ENCODE results near the gene NKD1.

The NKD1 gene

GRCh38 chr16:50642349-50642748 lies 94.2 kb downstream of the NKD1 start:
- TF ChIP-seq SIN3A (IDR thresholded peaks at IDR 0.05; ENCODE audit: borderline replicate concordance, insufficient read depth, low read length) (no peak), REST (IDR thresholded peaks at IDR 0.05; ENCODE audit: insufficient read depth in 1 of 2, low read depth in 2 of 2, low read length in 2 of 2) (no peak), TAF1 (IDR thresholded peaks at IDR 0.05; ENCODE audit: borderline replicate concordance, insufficient read depth, low read length) (no peak), FOXP2 (optimal IDR thresholded peaks at IDR 0.05; ENCODE audit: borderline replicate concordance, extremely low read depth, extremely low read length, insufficient read depth) (no peak), POLR2AphosphoS5 (IDR thresholded peaks at IDR 0.05; ENCODE audit: low read depth, low read length) (no peak)

GRCh38 chr16:50643192-50643591 lies 95.0 kb downstream of the NKD1 start:
- TF ChIP-seq TAF1 (IDR thresholded peaks at IDR 0.05; ENCODE audit: borderline replicate concordance, insufficient read depth, low read length) (no peak), SIN3A (IDR thresholded peaks at IDR 0.05; ENCODE audit: borderline replicate concordance, insufficient read depth, low read length) (no peak)

GRCh38 chr16:50644245-50644644 lies 96.0 kb downstream of the NKD1 start:
- TF ChIP-seq REST (IDR thresholded peaks at IDR 0.05; ENCODE audit: insufficient read depth in 1 of 2, low read depth in 2 of 2, low read length in 2 of 2) (no peak), TAF1 (IDR thresholded peaks at IDR 0.05; ENCODE audit: borderline replicate concordance, insufficient read depth, low read length) (no peak), POLR2AphosphoS5 (IDR thresholded peaks at IDR 0.05; ENCODE audit: low read depth, low read length) (no peak), FOXP2 (optimal IDR thresholded peaks at IDR 0.05; ENCODE audit: borderline replicate concordance, extremely low read depth, extremely low read length, insufficient read depth) (no peak), SIN3A (IDR thresholded peaks at IDR 0.05; ENCODE audit: borderline replicate concordance, insufficient read depth, low read length) (no peak)

- TF ChIP-seq FOXP2 (optimal IDR thresholded peaks at IDR 0.05; ENCODE audit: borderline replicate concordance, extremely low read depth, extremely low read length, insufficient read depth), result no peak
- no peak for TF ChIP-seq POLR2AphosphoS5 (IDR thresholded peaks at IDR 0.05; ENCODE audit: low read depth, low read length)
- TF ChIP-seq TAF1 (IDR thresholded peaks at IDR 0.05; ENCODE audit: borderline replicate concordance, insufficient read depth, low read length), result no peak
- no peak for TF ChIP-seq SIN3A (IDR thresholded peaks at IDR 0.05; ENCODE audit: borderline replicate concordance, insufficient read depth, low read length)
- no peak for TF ChIP-seq REST (IDR thresholded peaks at IDR 0.05; ENCODE audit: insufficient read depth in 1 of 2, low read depth in 2 of 2, low read length in 2 of 2)
Observed at GRCh38 chr16:50644729-50645128, 96.5 kb downstream of the NKD1 start.

- TF ChIP-seq FOXP2 (optimal IDR thresholded peaks at IDR 0.05; ENCODE audit: borderline replicate concordance, extremely low read depth, extremely low read length, insufficient read depth) (no peak), POLR2AphosphoS5 (IDR thresholded peaks at IDR 0.05; ENCODE audit: low read depth, low read length) (no peak), SIN3A (IDR thresholded peaks at IDR 0.05; ENCODE audit: borderline replicate concordance, insufficient read depth, low read length) (no peak)
Observed at GRCh38 chr16:50645563-50646220, 97.5 kb downstream of the NKD1 start.

- no peak for TF ChIP-seq TAF1 (IDR thresholded peaks at IDR 0.05; ENCODE audit: borderline replicate concordance, insufficient read depth, low read length)
Observed at GRCh38 chr16:50646345-50646744, 98.1 kb downstream of the NKD1 start.
